Keratinocyte (primary cell): ENCODE measurements around the gene GZMM.

ENCODE experiments used
- EZH2 ChIP-seq: IDR thresholded peaks from one replicate; pipeline ENCODE4 v1.6.1; 2012; ENCODE audit warnings: inconsistent platforms, mild to moderate bottlenecking, low read length, moderate library complexity
- TF ChIP-seq, protein P1 (sequence below), 3 experiments: IDR thresholded peaks in 1 of 3; conservative IDR thresholded peaks in 1 of 3; optimal IDR thresholded peaks in 1 of 3; 2 replicates in 2 of 3; 3 replicates in 1 of 3; pipeline versions ENCODE3 to v1.5.1; 2011; ENCODE audit warnings: low read length in 3 of 3, mild to moderate bottlenecking in 3 of 3, moderate library complexity in 2 of 3, control low read depth in 1 of 3, inconsistent platforms in 1 of 3; ENCODE audit not compliant: insufficient read depth in 2 of 3; ENCODE audit errors: extremely low read depth in 1 of 3

DNA sequence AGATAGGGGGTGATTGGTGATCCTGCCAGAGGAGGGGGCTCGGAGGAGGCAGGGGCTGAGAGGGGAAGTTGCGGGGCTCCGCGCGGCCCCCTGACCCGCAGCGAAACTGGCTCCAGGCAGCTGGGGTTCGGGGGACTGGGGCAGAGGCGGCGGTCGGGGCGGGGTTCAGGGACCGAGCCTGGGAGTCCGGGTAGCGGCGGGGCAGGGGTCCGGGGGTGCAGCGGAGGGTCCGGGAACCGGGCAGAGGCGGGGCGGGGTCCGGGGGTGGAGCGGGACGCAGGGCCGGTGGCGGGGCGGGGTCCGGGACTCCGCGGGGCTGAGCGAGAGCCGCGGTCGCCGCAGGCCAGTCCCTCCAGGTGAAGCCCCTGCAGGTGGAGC is 46.4 kb upstream of the GZMM start:
- TF ChIP-seq, protein P1, sequence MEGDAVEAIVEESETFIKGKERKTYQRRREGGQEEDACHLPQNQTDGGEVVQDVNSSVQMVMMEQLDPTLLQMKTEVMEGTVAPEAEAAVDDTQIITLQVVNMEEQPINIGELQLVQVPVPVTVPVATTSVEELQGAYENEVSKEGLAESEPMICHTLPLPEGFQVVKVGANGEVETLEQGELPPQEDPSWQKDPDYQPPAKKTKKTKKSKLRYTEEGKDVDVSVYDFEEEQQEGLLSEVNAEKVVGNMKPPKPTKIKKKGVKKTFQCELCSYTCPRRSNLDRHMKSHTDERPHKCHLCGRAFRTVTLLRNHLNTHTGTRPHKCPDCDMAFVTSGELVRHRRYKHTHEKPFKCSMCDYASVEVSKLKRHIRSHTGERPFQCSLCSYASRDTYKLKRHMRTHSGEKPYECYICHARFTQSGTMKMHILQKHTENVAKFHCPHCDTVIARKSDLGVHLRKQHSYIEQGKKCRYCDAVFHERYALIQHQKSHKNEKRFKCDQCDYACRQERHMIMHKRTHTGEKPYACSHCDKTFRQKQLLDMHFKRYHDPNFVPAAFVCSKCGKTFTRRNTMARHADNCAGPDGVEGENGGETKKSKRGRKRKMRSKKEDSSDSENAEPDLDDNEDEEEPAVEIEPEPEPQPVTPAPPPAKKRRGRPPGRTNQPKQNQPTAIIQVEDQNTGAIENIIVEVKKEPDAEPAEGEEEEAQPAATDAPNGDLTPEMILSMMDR (optimal IDR thresholded peaks at IDR 0.05 in 1 of 3, IDR thresholded peaks at IDR 0.05 in 1 of 3, conservative IDR thresholded peaks at IDR 0.05 in 1 of 3; ENCODE audit: extremely low read depth in 1 of 3, insufficient read depth in 2 of 3, low read length in 3 of 3): no peak
- no peak for TF ChIP-seq EZH2
